Frontal cortex (tissue), 4 donors: ENCODE data around the gene KIAA0513. TPM values are rescaled to one million over a fixed set of nuclear protein-coding genes. Genes with fewer than 3 reads are reported as not detected.

Source experiments
- DNase-seq, 2 donors: peaks; one replicate each; pipeline ENCODE4 v3.0.0; 2012; ENCODE audit warnings: low spot score in 2 of 2
- FAIRE-seq: peaks from 2 replicates; lab custom pipeline; 2012; peaks lifted over from hg19 to GRCh38; lab: Jason Lieb, UNC
- total RNA-seq: library from RNA; depleted of rRNA; stranded (reverse); fragments of >200 nt; gene quantifications from one replicate; pipeline ENCODE4 v1.2.3, GENCODE V29; 2014
- donor health status: control.
- donor health status: control.
- donor health status: control.

KIAA0513 gene
- total RNA-seq, 1 donor from 2014 or later = 55.8 TPM

- DNase-seq (no peak), FAIRE-seq (no peak)
Measured at GRCh38 chr16:85083051-85083639, 55.5 kb downstream of the KIAA0513 start.

GRCh38 chr16:85084841-85085510 lies 57.4 kb downstream of the KIAA0513 start:
- DNase-seq (no peak), FAIRE-seq (no peak)

- FAIRE-seq = no peak
- no peak for DNase-seq
Measured at GRCh38 chr16:85085721-85086120, 58.1 kb downstream of the KIAA0513 start.

- no peak for FAIRE-seq
- peak; percentile 66 to 73 for DNase-seq
Measured at GRCh38 chr16:85086347-85087291, 59.0 kb downstream of the KIAA0513 start.

GRCh38 chr16:85087899-85088569 lies 60.4 kb downstream of the KIAA0513 start:
- DNase-seq = no peak
- no peak for FAIRE-seq

- FAIRE-seq = no peak
- DNase-seq = no peak
Measured at GRCh38 chr16:85088570-85089199, 61.1 kb downstream of the KIAA0513 start.

- DNase-seq = no peak
- no peak for FAIRE-seq
Measured at GRCh38 chr16:85089525-85089924, 61.9 kb downstream of the KIAA0513 start.

GRCh38 chr16:85090181-85090580 lies 62.6 kb downstream of the KIAA0513 start:
- FAIRE-seq = no peak
- no peak for DNase-seq

- FAIRE-seq = no peak
Measured at GRCh38 chr16:85090873-85091521, 63.4 kb downstream of the KIAA0513 start.

GRCh38 chr16:85091522-85091910 lies 63.9 kb downstream of the KIAA0513 start:
- FAIRE-seq (no peak), DNase-seq (no peak)

More at GRCh38 chr16:85090873-85091521, 63.4 kb downstream of the KIAA0513 start:
- no peak for DNase-seq

- DNase-seq = no peak
- FAIRE-seq = no peak
Measured at GRCh38 chr16:85092309-85092708, 64.7 kb downstream of the KIAA0513 start.

GRCh38 chr16:85092851-85093250 lies 65.3 kb downstream of the KIAA0513 start:
- peak in 1 of 2 donors; percentile 67 for DNase-seq
- FAIRE-seq = no peak

- no peak for DNase-seq
- FAIRE-seq = no peak
Measured at GRCh38 chr16:85093705-85094104, 66.1 kb downstream of the KIAA0513 start.

- no peak for DNase-seq
- FAIRE-seq = no peak
Measured at GRCh38 chr16:85094176-85094805, 66.7 kb downstream of the KIAA0513 start.

- FAIRE-seq = no peak
- no peak for DNase-seq
Measured at GRCh38 chr16:85094812-85095211, 67.2 kb downstream of the KIAA0513 start.

- FAIRE-seq = no peak
Measured at GRCh38 chr16:85096921-85097320, 69.3 kb downstream of the KIAA0513 start.

GRCh38 chr16:85098565-85098964 lies 71.0 kb downstream of the KIAA0513 start:
- FAIRE-seq = no peak
- no peak for DNase-seq

More at GRCh38 chr16:85096921-85097320, 69.3 kb downstream of the KIAA0513 start:
- DNase-seq = no peak

- FAIRE-seq (no peak), DNase-seq (no peak)
Measured at GRCh38 chr16:85100265-85100664, 72.7 kb downstream of the KIAA0513 start.
